NOMO-1 (cell line): ENCODE data around the gene IQCM.
"Not testable (repeated sequence)": the region's sequence is repeated elsewhere in the genome, so short reads cannot be mapped to it uniquely, and the experiment has no call there.

ENCODE experiments used
- DNase-seq, 2 experiments: peaks; one replicate each; lab custom pipeline; 2025; ENCODE audit not compliant: unreplicated experiment in 2 of 2; lab: John Stamatoyannopoulos, UW

The IQCM gene

GRCh38 chr4:149595500-149595899 lies 220.1 kb downstream of the IQCM start:
- DNase-seq, result no peak

GRCh38 chr4:149589826-149590225 lies 225.8 kb downstream of the IQCM start:
- no peak for DNase-seq

DNA sequence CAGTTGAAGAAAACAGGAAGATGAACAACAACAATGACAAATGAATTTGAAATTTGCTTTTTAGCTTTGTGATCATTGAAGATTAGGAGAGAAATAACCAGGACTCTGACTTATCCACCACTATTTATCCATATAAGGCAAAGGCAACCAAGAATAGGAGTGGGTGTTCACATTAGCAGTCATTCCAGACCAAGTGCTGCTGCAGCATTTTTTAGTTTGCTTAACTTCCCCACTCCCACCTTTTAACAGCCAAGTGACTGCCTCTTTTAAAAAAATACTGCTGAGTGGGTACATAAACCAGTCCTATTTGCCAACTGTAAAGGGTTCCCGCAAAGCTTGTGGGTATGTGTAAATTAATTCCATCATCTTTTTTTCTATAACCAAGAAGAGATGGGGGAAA lies 230.9 kb downstream of the IQCM start:
- no peak for DNase-seq

GRCh38 chr4:149574971-149575370 lies 240.7 kb downstream of the IQCM start:
- DNase-seq, result no peak

- DNase-seq, result no peak
These were observed 242.9 kb downstream of the IQCM start for GRCh38 chr4:149572716-149573115.

GRCh38 chr4:149555799-149556198 lies 259.8 kb downstream of the IQCM start:
- DNase-seq, result no peak

- no peak for DNase-seq
These were observed 260.5 kb downstream of the IQCM start for GRCh38 chr4:149555146-149555545.

DNA sequence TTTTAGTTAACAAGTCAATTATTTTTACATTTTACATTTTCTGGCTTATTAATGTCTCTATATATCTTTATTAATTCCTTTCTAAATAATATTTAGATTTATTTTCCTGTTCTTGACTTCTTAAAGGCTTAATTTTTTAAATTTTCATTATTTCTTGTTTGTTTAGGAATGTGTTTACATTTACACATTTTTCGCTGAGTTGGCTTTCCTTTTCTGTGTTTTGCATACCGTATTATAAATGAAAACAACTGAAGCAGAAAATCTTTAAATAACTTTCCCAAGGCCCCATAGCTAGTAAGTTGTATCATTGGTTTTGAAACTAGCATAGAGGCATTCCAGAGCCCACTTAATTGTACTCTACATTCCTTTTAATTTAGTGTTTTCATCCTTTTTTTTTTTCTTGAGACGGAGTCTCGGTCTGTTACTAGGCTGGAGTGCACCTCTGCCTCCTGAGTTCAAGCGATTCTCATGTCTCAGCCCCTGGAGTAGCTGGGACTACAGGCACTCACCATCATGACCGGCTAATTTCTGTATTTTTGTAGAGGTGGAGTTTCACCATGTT lies 261.6 kb downstream of the IQCM start:
- no peak for DNase-seq

DNA sequence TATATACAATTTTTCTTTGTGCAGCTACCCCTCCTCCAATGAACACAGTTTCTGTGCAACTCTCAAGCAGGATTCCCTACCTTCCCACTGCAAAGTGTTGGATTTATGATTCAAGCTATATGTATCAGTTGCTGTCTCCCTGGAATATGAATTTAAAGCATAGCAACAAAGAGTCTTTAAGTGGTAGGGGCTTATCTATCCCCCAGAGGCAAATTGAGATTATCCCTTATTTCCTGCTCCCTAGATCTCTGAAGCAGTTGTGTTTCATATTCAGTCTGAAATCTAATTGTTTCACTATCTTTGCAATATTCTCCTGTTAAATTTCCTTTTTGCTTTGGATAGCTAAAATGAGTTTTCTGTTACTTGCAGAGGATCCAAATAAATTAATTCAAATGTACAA lies 263.0 kb downstream of the IQCM start:
- DNase-seq, result no peak

GRCh38 chr4:149549911-149550310 lies 265.7 kb downstream of the IQCM start:
- DNase-seq, result no peak

- DNase-seq, result no peak
These were observed 280.9 kb downstream of the IQCM start for GRCh38 chr4:149534779-149535178.

DNA sequence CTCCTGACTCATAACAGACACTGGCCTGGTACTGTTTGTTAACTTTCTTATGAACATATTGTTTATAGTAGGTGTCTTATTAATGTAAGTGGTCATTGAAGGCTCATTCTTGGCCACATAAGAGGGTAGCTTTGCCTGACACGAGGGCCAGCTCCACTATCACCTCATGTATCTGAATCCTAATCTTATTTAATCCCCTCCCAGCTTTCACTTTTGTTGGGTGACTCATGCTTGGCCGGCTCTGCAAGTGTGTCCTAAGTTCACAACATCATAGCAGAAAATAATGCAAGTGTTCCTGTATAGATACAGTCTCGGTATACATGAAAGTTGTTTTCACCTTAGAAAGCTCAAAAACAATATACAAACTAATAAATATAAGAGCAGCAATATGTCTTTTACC lies 283.8 kb downstream of the IQCM start:
- DNase-seq, result no peak

DNA sequence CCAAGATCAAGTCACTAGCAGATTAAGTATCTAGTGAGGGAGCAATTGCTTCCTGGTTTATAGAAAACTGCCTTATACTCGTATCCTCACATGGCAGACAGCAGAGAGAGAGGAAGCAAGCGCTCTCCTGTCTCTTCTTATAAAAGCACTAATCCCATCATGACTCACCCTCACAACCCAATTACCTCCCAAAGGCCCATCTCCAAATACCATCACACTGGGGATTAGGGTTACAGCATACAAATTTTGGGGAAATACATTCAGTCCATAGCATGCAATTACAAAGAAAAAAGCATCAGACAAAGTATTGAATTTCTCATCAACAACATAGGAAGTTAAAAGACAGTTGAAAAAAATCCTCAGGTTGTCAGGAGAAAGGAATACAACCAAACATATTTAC lies 292.6 kb downstream of the IQCM start:
- no peak for DNase-seq

DNA sequence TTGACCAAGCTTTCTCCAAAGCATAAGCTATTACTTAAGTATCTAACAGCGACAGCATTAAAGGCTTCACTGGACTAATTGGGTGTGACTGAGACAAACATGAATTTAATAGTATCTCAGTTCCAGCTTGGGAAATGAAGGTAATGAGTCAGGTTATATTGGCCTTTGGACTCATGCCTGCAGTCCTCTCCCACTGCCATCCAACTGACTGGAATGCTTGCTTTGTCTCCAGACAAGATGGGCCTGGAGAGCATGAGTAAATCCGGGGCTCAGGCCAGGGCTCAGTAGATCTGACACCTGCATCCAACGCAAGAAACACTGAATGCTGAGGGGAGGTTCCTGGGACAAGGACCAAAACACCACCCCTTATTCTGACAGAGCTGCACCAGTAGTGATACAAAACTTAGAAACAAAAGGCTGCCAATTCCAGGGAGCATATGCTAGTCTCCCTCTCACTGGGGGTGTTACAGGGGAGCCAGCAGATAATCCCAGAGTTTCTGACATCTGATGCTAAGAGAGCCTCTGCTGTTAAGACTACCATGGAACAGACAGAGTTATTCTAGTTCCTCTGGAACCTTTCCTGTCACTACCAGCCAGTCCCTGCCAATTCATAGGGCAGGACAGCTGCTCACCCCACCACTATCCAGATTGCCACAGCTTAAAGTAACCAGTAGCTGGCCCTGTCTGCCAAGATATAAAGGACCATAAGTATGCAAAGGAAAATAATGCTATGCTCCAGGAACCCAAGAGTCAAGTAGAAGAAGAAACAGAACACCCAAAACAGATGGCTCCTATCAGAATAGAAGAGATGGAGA lies 293.8 kb downstream of the IQCM start:
- no peak for DNase-seq

DNA sequence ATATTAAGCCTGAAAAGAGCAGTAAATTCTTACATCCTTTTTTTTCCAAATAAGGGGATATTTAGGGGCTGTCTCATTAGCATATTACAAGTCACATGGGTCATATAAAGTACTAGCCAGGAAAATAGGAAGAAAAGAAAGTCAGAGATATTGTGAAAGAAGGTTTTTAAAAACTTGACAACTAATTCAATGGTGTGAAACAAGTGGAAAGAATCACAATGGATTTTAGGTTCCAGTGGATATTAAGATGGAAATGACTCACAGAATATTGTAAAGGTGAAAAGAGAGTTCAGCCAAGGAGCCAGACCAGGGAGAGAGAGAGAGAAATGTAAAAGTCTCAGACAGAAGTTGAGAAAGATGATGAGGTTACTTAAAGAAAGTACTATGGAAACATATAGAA lies 297.2 kb downstream of the IQCM start:
- no peak for DNase-seq

DNA sequence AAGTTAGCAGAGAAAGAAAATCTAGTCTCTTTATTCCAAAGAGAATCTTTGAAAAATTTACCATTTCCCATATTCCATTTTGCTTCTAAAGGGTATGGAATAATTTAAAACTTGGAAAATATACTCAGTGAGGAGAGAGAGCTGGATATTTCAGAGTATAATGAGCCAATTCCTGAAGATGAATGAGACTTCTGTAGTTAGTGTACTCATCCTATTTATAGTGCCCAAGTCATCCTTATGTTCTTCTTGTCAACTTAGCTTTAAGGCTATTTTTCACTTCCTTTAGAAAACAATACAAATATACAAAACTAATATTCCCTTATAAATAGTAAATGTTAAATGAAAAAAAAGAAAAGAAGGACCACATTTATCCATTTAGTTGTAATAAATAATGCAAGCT lies 302.6 kb downstream of the IQCM start:
- no peak for DNase-seq

GRCh38 chr4:149512501-149512900 lies 303.1 kb downstream of the IQCM start:
- no peak for DNase-seq

GRCh38 chr4:149511558-149512298 lies 303.9 kb downstream of the IQCM start:
- no peak for DNase-seq

GRCh38 chr4:149507309-149507708 lies 308.3 kb downstream of the IQCM start:
- DNase-seq, result not testable (repeated sequence)

- no peak for DNase-seq
These were observed 314.8 kb downstream of the IQCM start for GRCh38 chr4:149500806-149501205.

DNA sequence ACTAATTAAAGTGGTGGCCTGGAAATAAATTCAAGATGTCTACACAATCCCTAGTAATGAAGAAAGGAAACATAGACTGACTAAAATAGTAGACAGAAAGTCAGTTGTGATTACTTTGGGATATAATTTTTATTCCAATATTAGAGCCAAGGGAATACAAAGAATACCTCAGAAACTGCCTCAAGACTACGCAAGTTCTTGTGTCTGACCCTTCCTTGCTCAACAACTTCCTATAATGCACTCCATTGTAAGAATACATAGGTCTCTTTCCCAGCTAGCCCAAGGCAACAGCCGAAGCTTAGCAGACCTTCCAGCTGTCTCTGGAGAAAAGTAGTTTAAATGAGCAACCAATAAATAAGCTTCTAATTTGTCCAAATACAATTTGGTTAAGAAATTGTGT lies 315.9 kb downstream of the IQCM start:
- no peak for DNase-seq

DNA sequence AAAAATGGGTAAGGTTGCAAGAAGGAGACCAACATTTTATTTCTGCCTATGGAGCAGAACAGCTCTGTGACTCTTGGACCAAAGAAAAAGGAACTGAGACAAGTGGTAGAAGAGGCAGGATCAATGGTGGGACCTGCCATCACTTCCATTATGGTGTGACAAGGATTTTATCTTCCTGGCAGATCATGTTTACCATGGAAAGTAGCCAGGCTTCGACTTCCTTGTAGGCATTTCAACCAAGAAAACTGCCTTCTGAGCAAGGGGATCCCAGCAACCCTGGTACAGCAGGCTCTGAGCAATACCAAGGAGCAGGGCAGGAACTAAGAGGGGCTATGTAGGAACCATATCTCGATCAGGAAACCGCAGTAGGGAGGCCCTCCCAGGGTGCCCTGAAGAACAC lies 317.4 kb downstream of the IQCM start:
- no peak for DNase-seq
